ENCODE measurements around the gene SDF4. TPM values are rescaled to one million over a fixed set of nuclear protein-coding genes. Genes with fewer than 3 reads are reported as not detected.
A peak's percentile ranks its signal among the peaks of the same experiment; 100 is the strongest.

The SDF4 gene
- total RNA-seq, 1 experiment from 2014 or later, result 82.0 TPM

- Histone ChIP-seq H3K18ac (ENCODE audit: insufficient read length, low read depth, low read length) (no peak overlapping the region), H3T11ph (ENCODE audit: low read length) (no peak overlapping the region), H3K4me1 (ENCODE audit: insufficient read depth, low read length) (peaks cover 5% of the 10 kb centered on the region; the same call in 1 of the 2 replicates), H3K27me3 (ENCODE audit: insufficient read depth, low read length) (no peaks in the 10 kb centered on the region), H2BK20ac (ENCODE audit: low read depth, low read length, poor library complexity, severe bottlenecking) (no peak overlapping the region), H3K9ac (ENCODE audit: extremely low read depth, insufficient read length, low read length) (no peak overlapping the region), H2AK5ac (ENCODE audit: insufficient read length, low read length) (no peak overlapping the region), H4K8ac (replicated peaks; ENCODE audit: insufficient read length, low read depth, low read length) (no peak overlapping the region), H3K79me2 (ENCODE audit: insufficient read depth, low read length) (peaks cover 19% of the 10 kb centered on the region; the same call in 1 of the 2 replicates), H4K5ac (ENCODE audit: insufficient read length, low read depth, low read length) (no peak overlapping the region), H4K20me1 (ENCODE audit: control insufficient read depth, insufficient read depth, insufficient read length) (peaks cover 2% of the 10 kb centered on the region), H3K4ac (ENCODE audit: low read depth, low read length) (no peak overlapping the region; the same call in 1 of the 2 replicates), H2BK120ac (ENCODE audit: low read depth, low read length, poor library complexity, severe bottlenecking) (no peak overlapping the region), H4K91ac (ENCODE audit: insufficient read length, low read depth, low read length) (no peak overlapping the region), H3K56ac (ENCODE audit: insufficient read length, low read depth, low read length) (no peak overlapping the region), H2BK12ac (ENCODE audit: insufficient read length, low read depth, low read length) (no peak overlapping the region), H3K23me2 (ENCODE audit: insufficient read length, low read depth, low read length, poor library complexity, severe bottlenecking) (peaks cover 14% of the 10 kb centered on the region), H2BK5ac (ENCODE audit: insufficient read length, low read length) (no peak overlapping the region), H3K23ac (ENCODE audit: insufficient read length, low read depth, low read length) (no peak overlapping the region), H3K9me3 (ENCODE audit: control insufficient read depth, low read depth, low read length) (no peaks in the 10 kb centered on the region), H2AFZ (ENCODE audit: low read length) (no peak overlapping the region), H3K4me2 (ENCODE audit: insufficient read depth, insufficient read length, low read length) (no peak overlapping the region), H3K14ac (ENCODE audit: insufficient read depth, low read length) (no peak overlapping the region), H2BK15ac (ENCODE audit: low read depth, low read length) (no peak overlapping the region), H3K79me1 (ENCODE audit: insufficient read depth, low read depth, low read length, poor library complexity, severe bottlenecking) (peaks cover 15% of the 10 kb centered on the region), H3K27ac (ENCODE audit: insufficient read length, low read depth, low read length) (no peak overlapping the region)
- H3K4me3 Mint-ChIP-seq, result peak overlapping the region in 1 of 2 experiments; percentile 25; a peak in 2 of 5 replicates
- no peak for DNase-seq
- TF ChIP-seq CTCF (conservative IDR thresholded peaks at IDR 0.05), result no peak
- peaks cover 7 to 16% (median 15%) of the 10 kb centered on the region in 3 experiments; a peak in 6 of 7 replicates for H3K36me3 Mint-ChIP-seq (ENCODE audit: insufficient read depth in 1 of 3, low read depth in 3 of 3)
- H3K4me1 Mint-ChIP-seq, result peaks cover 21 to 23% of the 10 kb centered on the region in 2 experiments
- H3K27ac Mint-ChIP-seq, result no peak overlapping the region
- no peaks in the 10 kb centered on the region; a peak in 1 of 5 replicates for H3K9me3 Mint-ChIP-seq
- WGBS (ENCODE audit: extremely low coverage, insufficient read length, low lambda C conversion rate), result no CpG with 5 or more reads among the region's 9 CpGs
- H3K27me3 Mint-ChIP-seq (ENCODE audit: low read depth), result peaks cover 6% of the 10 kb centered on the region; the same call in 1 of the 2 replicates
These were observed 44.0 kb upstream of the SDF4 start for GRCh38 chr1:1275836-1276235.

Measured in H9 (cell line).